Esophagus muscularis mucosa (tissue), 4 donors: ENCODE data around the gene MAML3. TPM values are rescaled to one million over a fixed set of nuclear protein-coding genes. Genes with fewer than 3 reads are reported as not detected.

Source experiments
- DNase-seq: peaks from one replicate; pipeline ENCODE4 v3.0.0-alpha.2; 2017; ENCODE audit errors: extremely low spot score
- H3K27ac ChIP-seq, 4 donors: fragments of 200-600 bp; sonication (generic); replicated peaks in 1 of 4; 1 replicate in 3 of 4; 2 replicates in 1 of 4; pipeline ENCODE4 v1.5.1; 2016 to 2019; ENCODE audit warnings: mild to moderate bottlenecking in 1 of 4
- H3K27me3 ChIP-seq, 4 donors: fragments of 200-600 bp; sonication (generic); one replicate each; pipeline versions ENCODE4 v1.5.1 to v1.6.0; 2016 to 2019
- H3K36me3 ChIP-seq, 4 donors: fragments of 200-600 bp; sonication (generic); one replicate each; pipeline ENCODE4 v1.5.1; 2016 to 2019
- H3K4me1 ChIP-seq, 4 donors: fragments of 200-600 bp; sonication (generic); one replicate each; pipeline ENCODE4 v1.5.1; 2016 to 2019
- H3K4me3 ChIP-seq, 4 donors: fragments of 200-600 bp; sonication (generic); 1 replicate in 2 of 4; 2 replicates in 2 of 4; pipeline ENCODE4 v1.5.1; 2016 to 2019; ENCODE audit warnings: mild to moderate bottlenecking in 4 of 4, moderate library complexity in 1 of 4
- H3K9me3 ChIP-seq, 4 donors: fragments of 200-600 bp; sonication (generic); 1 replicate in 3 of 4; 2 replicates in 1 of 4; pipeline ENCODE4 v1.5.1; 2016 to 2019
- CTCF ChIP-seq, 3 experiments: fragments of 200-600 bp in 2 of 3; fragments of 450-650 bp in 1 of 3; sonication (generic) in 2 of 3; IDR thresholded peaks; one replicate each; pipeline ENCODE4 v1.5.1; 2017 to 2019; ENCODE audit warnings: antibody characterized with exemption in 3 of 3, mild to moderate bottlenecking in 2 of 3, moderate library complexity in 1 of 3
- EP300 ChIP-seq: sonication (generic); formaldehyde crosslinking; IDR thresholded peaks from one replicate; pipeline ENCODE4 v1.6.1; 2017; ENCODE audit warnings: antibody characterized with exemption
- POLR2A ChIP-seq: fragments of 450-650 bp; IDR thresholded peaks from one replicate; pipeline ENCODE4 v1.6.1; 2017; ENCODE audit warnings: antibody characterized with exemption, moderate library complexity, mild to moderate bottlenecking, low read depth
- POLR2AphosphoS5 ChIP-seq, 2 donors: sonication (generic); formaldehyde crosslinking; IDR thresholded peaks; one replicate each; pipeline ENCODE4 v1.6.1; 2017; ENCODE audit warnings: antibody characterized with exemption in 2 of 2
- WGBS: methylation state at CpG from one replicate; pipeline ENCODE4 v1.1.5; 2018; 5-methylcytosine and 5-hydroxymethylcytosine counted together
- intact Hi-C: fragments of 100-400 bp; cut with DNase I; formaldehyde crosslinking; loops from one replicate; pipeline ENCODE4 v1.15.1; 2023
- total RNA-seq, 4 donors: library from RNA; depleted of rRNA; stranded (reverse); fragments of >200 nt; gene quantifications; one replicate each; pipeline versions ENCODE4 v1.1.0 to v1.2.1, GENCODE V29; 2016

MAML3 gene
- total RNA-seq, 4 donors from 2014 or later = 5.0 to 8.7 (median 7.1) TPM

GRCh38 chr4:140071806-140072205 lies 82.2 kb downstream of the MAML3 start:
- 68% methylated on average over 3 of the region's 3 CpGs for WGBS
- no peaks in the 10 kb centered on the region for H3K36me3 ChIP-seq
- peaks cover 0 to 7% (median 4%) of the 10 kb centered on the region in 4 donors for H3K4me1 ChIP-seq
- no peak for DNase-seq
- H3K9me3 ChIP-seq = no peaks in the 10 kb centered on the region
- intact Hi-C loops = no loop called here
- H3K27me3 ChIP-seq = no peaks in the 10 kb centered on the region
- H3K4me3 ChIP-seq = no peak overlapping the region
- no peak for TF ChIP-seq CTCF (IDR thresholded peaks at IDR 0.05)
- no peak for TF ChIP-seq EP300
- no peak for TF ChIP-seq POLR2A
- no peak for TF ChIP-seq POLR2AphosphoS5 (IDR thresholded peaks at IDR 0.05)
- no peak overlapping the region for H3K27ac ChIP-seq

GRCh38 chr4:140070973-140071372 lies 83.0 kb downstream of the MAML3 start:
- DNase-seq = no peak
- 81% methylated on average over 6 of the region's 6 CpGs for WGBS
- H3K9me3 ChIP-seq = no peaks in the 10 kb centered on the region
- no peak overlapping the region for H3K4me3 ChIP-seq
- TF ChIP-seq POLR2AphosphoS5 (IDR thresholded peaks at IDR 0.05) (no peak), EP300 (no peak), POLR2A (no peak), CTCF (IDR thresholded peaks at IDR 0.05) (no peak)
- intact Hi-C loops = no loop called here
- no peak overlapping the region for H3K27ac ChIP-seq
- H3K4me1 ChIP-seq = peaks cover 0 to 7% (median 4%) of the 10 kb centered on the region in 4 donors
- H3K27me3 ChIP-seq = no peaks in the 10 kb centered on the region
- no peaks in the 10 kb centered on the region for H3K36me3 ChIP-seq

- peaks cover 0 to 7% (median 4%) of the 10 kb centered on the region in 4 donors for H3K4me1 ChIP-seq
- H3K27me3 ChIP-seq = no peaks in the 10 kb centered on the region
- TF ChIP-seq CTCF (IDR thresholded peaks at IDR 0.05) (no peak), POLR2A (no peak)
- H3K36me3 ChIP-seq = no peaks in the 10 kb centered on the region
- no peak for DNase-seq
- H3K27ac ChIP-seq = no peak overlapping the region
- 79% methylated on average over 2 of the region's 2 CpGs for WGBS
- no peaks in the 10 kb centered on the region for H3K9me3 ChIP-seq
- intact Hi-C loops = no loop called here
- H3K4me3 ChIP-seq = no peak overlapping the region
These were observed 83.6 kb downstream of the MAML3 start for GRCh38 chr4:140070366-140070765.

- Histone ChIP-seq H3K36me3 (no peaks in the 10 kb centered on the region), H3K9me3 (no peaks in the 10 kb centered on the region), H3K4me1 (peaks cover 0 to 7% (median 4%) of the 10 kb centered on the region in 4 donors), H3K4me3 (no peak overlapping the region), H3K27ac (no peak overlapping the region), H3K27me3 (no peaks in the 10 kb centered on the region)
- TF ChIP-seq POLR2AphosphoS5 (IDR thresholded peaks at IDR 0.05) = no peak
- no peak for TF ChIP-seq EP300
- TF ChIP-seq CTCF (IDR thresholded peaks at IDR 0.05) = no peak
- no peak for TF ChIP-seq POLR2A
- WGBS = 83% methylated on average over 2 of the region's 2 CpGs
- intact Hi-C loops = no loop called here
- DNase-seq = no peak
These were observed 84.9 kb downstream of the MAML3 start for GRCh38 chr4:140069066-140069465.

- Histone ChIP-seq H3K36me3 (no peaks in the 10 kb centered on the region), H3K4me1 (peaks cover 0 to 7% (median 4%) of the 10 kb centered on the region in 4 donors), H3K27me3 (no peaks in the 10 kb centered on the region), H3K4me3 (no peak overlapping the region), H3K27ac (no peak overlapping the region), H3K9me3 (no peaks in the 10 kb centered on the region)
- intact Hi-C loops = no loop called here
- TF ChIP-seq POLR2A (no peak), EP300 (no peak), POLR2AphosphoS5 (IDR thresholded peaks at IDR 0.05) (no peak), CTCF (IDR thresholded peaks at IDR 0.05) (no peak)
- WGBS = 98% methylated on average over 2 of the region's 2 CpGs
- DNase-seq = no peak
These were observed 85.7 kb downstream of the MAML3 start for GRCh38 chr4:140068271-140068670.
